ENCODE results near the gene GSE1.

GSE1 gene

GRCh38 chr16:85650135-85650843, 37.2 kb downstream of the GSE1 start:
- DNase-seq (ENCODE audit: low spot score), result no peak

DNA sequence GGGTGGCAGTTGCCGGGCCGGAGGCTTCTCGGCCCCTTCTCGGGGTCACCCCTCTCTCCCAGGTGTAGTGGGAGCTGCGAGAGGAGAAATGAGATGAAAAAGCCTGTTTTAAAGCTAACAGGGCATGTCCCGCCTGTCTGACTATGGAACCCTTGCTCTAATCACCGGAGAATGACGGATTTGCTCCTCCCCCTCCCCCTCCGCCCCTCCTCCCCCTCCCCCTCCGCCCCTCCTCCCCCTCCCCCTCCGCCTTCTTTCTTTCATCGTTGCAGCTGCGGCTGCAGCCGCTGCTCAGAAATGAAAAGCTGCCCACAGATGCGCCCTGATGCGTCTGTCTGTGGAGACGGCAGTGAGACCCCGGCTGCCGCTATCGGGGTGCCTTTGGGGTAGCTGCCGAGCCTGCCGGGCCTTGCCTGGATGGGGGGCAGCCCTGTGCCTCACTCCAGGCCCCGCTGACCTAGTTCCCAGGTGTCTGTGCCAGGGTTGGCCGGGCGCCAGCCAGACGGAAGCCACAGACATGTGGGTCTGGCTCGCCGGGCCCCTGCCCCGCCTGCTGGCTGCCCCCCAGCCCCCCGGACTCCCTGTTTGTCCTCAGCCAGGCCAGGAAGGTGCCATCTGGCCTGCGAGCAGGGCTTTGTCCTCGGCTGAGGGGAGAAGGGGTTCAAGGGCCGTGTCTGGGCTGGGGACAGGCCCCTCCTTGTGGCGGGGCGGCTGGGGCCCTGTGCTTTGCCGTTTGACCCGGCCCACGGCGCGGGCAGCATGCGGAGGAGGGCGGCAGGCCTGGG, 37.9 kb downstream of the GSE1 start:
- no peak for DNase-seq (ENCODE audit: low spot score)

DNA sequence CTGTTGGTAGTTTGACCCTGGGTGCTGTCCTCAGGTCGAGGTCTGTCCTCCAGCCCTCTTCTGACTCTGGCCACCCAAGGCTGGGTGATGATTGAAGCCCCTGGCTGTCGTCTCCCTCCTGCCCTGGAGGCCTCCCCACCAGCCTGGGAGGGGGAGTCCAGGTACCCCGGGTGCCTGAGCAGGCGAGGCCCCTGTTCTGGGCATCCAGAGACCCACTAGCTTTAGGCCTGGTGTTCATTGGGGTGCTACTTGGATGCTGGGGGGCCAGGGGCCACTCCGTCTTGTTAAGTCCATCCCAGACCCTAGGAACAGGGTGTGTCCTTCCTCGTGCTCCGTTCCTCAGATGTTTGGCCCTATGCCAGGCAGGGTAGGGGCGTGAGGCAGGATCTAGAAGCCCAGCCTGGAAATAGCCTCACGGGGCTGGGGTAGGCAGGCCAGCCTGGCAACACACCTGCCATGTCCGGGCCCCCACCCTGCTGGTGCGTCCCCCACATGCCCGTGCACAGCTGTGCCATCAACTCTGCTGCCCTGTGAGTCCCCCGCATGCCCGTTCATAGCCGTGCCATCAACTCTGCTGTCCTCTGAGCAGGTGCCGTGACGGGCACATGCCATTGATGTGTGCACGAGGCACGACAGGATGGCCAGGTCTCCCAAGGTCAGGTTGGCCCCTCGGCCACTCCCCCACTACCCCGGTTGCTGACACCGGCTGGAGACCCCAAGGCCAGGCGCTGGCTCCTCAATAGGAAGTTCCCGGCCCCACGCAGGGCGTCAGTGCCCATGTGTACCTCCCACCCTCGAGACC, 38.7 kb downstream of the GSE1 start:
- DNase-seq (ENCODE audit: low spot score), result no peak

DNA sequence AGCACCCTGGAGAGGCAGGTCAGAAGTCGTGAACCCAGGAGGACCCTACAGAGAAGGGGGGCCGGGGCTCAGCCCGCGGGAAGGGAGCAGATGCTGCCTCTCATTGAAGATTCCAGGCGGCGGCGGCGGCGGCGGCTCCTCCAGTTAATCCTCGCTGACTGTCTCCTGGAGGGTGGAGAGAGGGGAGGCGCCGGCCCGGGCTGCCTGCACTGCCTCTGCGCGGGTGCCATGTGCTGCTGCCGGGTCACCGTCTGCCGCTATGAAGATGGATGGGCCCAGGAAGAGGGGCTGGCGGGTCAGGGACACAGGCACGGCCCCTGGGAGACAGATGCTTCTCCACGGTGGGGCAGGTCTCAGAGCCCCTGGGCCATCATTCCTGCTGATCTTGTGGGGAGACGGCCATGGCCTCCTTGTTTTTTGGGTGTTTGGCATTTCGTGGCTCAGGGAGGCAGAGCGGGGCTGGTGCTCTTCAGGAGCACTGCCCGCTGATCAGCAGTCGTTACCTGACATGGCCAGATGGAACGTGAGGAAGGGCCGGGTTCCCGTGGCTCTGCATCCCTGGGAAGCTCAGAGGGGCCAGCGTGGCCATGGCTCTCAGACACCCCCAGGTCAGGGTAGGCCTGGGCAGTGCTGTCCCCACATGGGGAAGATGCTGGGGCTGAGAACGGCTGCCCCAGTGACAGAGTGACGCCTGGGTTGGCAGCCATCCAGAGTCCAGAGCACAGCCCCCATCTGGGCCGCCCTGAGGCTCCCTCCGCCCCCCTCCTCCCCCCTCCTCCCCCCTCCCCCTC, 39.5 kb downstream of the GSE1 start:
- peak; percentile 85 for DNase-seq (ENCODE audit: low spot score)

DNA sequence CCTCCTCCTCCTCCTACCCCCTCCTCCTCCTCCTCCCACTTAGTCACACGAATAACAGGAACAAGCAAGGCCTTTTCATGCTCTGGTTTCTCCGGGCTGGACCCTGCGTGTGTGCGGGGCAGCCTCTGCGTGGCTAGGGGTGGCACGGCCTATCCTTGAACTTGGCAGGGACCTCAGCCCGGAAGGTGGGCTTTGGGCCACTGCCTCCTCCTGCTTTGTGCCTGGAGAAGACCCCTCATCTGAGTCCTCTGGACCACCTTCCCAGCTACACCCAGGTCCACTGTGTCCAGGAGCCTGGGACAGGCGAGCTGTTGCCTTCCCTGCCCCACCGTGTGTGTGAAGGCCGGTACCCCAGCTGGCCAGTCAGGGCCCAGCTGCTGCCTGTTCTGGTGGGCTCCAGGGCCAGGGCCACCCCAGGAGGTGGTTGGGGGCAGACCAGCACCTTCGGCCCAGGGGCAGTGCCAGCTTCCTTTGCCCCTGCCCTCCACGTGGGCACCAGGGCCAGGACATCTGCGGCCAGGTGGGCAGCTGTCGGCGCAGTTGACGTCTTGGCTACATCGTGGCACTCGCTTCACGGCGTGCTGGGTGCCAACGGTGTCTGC, 40.3 kb downstream of the GSE1 start:
- DNase-seq (ENCODE audit: low spot score), result no peak

DNA sequence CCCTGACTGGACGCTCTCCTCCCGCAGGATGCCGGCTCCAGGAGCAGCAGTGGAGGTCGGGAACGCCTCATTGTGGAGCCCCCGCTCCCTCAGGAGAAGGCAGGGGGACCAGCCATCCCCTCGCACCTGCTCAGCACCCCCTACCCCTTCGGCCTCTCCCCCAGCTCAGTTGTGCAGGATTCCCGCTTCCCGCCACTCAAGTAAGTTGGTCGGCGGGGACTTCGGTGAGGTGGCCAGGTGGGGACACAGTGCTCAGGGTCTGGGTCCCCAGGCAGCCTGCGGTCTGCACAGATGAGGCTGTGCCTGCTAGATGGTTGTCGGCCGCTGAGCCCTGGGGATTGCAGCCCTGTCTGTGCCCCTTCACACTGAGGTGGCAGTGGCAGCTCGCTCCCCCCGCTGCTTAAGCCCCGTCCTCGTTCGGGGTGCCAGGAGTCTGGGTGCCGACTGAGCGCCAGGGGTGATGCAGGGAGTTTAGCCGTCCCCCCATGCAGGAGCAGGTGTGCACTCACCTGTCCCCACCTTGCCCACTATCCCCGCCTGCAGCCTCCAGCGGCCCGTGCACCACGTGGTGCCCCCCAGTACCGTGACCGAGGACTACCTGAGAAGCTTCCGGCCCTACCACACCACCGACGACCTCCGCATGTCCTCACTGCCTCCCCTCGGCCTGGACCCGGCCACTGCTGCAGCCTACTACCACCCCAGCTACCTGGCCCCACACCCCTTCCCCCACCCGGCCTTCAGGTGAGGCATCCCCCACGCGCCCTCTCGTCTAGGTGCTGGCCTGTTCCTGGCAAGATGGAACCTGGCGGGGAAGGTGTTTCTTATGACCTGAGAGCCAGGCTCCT, 41.4 kb downstream of the GSE1 start:
- DNase-seq (ENCODE audit: low spot score), result no peak

DNA sequence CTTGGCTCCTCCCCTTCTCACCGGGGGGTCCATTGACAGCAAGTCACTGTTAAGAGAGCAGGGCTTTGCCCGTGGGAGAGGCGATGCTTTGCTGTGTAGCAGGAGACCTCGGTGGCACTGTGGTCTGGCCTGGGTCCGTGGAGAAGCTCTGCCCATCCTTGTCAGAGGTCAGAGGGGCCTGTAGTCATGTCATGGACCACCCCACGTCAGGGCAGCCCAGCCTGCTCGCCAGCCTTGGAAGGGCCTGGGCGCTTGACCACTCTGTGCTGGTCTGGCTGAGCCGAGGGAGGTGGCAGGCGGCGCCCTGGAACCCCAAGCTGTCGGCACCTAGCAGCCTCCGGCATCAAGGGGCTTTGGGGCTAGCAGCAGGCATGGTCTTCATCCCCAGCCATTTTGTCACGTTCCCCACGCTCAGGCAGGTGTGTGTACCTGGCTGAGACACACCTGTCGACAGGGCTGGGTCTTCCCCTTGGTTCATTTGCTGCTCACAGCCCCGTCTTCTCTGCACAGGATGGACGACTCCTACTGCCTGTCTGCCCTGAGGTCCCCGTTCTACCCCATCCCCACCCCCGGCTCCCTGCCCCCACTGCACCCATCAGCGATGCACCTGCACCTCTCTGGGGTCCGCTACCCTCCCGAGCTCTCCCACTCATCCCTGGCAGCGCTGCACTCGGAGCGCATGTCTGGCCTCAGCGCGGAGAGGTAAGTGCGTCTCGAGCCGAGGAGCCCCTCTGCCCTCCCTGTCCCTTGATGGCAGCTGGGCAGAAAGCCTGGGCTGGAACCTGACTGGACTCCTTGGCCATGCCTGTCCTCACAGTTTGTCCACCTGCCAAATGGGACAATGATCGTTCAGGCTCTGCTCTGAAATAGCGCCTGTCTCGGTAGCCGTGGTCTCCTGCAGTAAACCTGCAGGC, 42.4 kb downstream of the GSE1 start:
- no peak for DNase-seq (ENCODE audit: low spot score)

DNA sequence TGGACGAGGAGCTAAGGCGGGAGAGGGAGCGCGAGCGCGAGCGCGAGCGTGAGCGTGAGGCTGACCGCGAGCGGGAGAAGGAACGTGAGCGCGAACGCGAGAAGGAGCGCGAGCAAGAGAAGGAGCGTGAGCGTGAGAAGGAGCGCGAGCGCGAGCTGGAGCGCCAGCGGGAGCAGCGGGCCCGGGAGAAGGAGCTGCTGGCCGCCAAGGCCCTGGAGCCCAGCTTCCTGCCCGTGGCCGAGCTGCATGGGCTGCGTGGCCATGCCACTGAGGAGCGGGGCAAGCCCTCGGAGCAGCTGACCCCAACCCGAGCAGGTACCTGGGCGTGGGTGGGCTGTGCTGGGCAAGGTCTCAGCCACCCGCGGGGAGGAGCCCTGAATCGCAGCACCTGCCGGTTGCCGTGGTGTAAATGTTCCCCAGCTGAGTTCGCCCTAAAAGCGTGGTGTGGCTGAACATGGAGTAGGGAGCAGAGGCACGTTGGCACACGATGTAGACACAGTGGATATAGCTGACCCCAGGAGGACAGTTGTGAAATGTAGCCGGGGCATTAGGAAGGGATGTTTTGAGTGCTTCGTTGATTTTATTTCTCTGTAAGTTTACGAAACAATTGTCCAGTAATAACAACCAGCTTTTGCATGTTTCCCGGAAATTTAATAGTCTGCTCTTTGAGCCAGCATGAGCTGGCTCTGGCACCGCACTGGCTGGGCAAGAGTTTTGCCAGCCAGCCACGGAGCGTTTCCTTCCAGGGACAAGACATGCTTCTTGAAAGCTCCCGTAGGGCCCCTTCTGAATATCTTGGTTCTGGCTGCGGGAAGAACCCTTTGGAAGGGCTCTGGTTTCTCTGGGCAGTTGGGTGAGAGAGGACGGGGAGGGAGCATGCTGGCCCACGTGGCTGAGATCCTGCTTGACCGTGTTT, 43.5 kb downstream of the GSE1 start:
- DNase-seq (ENCODE audit: low spot score), result no peak

DNA sequence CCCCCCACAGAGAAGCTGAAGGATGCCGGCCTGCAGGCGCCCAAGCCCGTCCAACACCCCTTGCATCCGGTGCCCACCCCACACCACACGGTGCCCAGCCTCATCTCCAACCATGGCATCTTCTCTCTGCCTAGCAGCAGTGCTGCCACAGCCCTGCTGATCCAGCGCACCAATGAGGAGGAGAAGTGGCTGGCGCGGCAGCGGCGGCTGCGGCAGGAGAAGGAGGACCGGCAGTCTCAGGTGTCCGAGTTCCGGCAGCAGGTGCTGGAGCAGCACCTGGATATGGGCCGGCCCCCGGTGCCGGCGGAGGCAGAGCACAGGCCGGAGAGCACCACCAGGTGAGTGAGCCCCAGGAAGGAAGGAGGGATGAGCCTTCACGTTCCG, 44.1 kb downstream of the GSE1 start:
- no peak for DNase-seq (ENCODE audit: low spot score)

GRCh38 chr16:85657996-85658395, 44.9 kb downstream of the GSE1 start:
- no peak for DNase-seq (ENCODE audit: low spot score)

- no peak for DNase-seq (ENCODE audit: low spot score)
Observed at GRCh38 chr16:85658504-85659326, 45.6 kb downstream of the GSE1 start.

DNA sequence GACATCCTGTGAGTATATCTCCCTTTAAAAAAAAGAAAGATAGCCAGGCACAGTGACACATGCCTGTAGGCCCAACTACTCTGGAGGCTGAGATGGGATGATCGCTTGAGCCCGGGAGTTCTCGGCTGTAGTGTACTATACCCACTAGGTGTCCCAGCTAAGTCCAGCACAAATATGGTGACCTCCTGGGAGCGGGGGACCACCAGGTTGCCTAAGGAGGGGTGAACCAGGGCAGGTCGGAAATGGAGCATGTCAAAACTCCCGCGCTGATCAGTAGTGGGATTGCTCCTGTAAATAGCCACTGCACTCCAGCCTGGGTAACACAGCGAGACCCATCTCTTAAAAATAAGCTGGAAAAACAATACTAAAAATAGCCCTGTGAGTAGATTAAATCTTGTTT, 46.2 kb downstream of the GSE1 start:
- DNase-seq (ENCODE audit: low spot score), result no peak

DNA sequence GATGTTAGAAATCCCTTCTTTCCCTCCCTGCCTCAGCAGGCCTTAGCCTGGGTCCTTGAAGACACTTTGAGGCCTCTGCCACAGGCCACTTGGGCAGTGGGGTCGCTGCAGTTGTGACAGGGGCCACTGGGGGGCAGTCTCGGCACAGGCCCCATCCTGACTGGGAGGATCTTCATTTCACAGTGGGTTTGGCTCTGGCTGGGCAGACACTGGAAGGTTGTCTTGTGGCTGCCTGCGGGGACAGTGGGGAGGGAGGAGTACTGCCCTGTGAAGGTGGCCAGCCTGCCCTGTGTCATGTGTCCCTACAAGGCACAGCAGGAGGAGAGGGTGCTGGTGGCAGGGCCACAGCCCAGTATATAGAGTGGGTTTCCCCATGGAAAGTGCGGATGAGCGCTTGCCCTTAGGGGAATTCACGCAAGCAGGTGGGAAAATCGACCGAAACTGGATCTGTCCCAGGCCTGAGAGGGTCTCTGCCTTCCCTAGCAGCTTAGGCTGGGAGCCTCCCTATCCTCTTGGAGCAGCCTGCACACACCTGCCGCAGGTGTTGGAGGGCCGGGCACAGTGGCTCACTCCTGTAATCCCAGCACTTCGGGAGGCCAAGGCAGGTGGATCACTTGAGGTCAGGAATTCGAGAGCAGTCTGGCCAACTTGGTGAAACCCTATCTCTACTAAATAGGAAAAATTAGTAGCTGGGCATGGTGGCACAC, 46.8 kb downstream of the GSE1 start:
- DNase-seq (ENCODE audit: low spot score), result peak; percentile 93

DNA sequence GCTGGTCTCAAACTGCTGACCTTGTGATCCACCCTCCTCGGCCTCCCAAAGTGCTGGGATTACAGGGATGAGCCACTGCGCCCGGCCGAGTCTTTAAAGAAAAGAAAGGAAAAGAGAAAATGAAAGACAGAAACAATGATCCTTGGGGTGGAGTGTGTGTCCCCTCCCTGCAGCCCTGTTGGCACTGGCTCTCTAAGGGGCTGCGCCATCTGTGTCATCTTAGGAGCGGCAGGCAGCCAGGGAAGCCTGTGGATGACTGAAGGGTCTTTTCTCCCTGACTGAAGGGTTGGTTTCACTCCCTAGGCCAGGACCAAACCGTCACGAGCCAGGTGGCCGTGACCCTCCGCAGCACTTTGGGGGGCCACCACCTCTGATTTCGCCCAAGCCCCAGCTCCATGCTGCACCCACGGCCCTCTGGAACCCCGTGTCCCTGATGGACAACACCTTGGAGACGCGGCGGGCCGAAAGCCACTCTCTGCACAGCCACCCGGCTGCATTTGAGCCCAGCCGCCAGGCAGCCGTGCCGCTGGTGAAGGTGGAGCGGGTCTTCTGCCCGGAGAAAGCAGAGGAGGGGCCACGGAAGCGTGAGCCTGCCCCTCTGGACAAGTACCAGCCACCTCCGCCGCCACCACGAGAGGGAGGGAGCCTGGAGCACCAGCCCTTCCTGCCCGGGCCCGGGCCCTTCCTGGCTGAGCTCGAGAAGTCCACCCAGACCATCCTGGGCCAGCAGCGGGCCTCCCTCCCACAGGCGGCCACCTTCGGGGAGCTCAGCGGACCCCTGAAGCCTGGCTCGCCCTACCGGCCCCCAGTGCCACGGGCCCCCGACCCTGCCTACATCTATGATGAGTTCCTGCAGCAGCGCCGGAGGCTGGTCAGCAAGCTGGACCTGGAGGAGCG, 48.0 kb downstream of the GSE1 start:
- DNase-seq (ENCODE audit: low spot score), result no peak

DNA sequence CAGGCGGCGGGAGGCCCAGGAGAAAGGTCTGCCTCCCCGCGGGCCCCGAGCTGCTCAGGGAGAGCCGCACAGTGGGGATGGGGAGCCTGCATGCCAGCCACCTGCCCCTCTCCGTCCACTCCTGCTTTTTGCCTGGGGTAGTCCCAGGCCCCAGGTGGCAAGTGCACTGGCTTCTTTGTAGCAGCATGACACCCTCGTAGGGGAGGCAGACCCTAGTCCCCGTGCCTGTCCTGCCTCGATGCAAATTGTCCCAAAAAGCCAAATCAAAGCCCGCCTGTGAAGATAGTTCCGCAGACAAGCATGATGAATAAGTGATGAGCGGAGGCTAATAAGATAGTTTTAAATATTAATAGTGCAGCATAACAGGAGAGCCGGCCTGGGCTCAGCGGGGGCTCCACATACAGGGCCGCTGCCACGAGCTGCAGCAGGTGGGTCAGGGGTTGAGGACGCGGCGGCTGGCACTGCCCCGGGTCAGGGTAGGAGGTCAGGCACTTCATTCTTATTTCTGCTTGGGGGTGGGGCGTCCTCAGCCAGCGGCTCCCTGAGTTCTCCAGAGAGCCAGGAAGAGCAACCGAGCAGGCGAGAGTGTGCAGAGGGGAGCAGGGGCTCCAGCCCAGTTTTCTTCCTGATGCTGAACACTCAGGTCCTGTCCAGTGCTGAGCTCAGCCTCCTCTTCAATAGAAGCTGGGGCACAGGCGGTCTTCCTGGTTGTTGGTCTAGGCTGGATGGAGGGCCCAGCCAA, 48.8 kb downstream of the GSE1 start:
- DNase-seq (ENCODE audit: low spot score), result no peak

Data from AG08396 (cell line).